GM18526 (cell line): ENCODE results near the gene ZNF263.

Source experiments
- POLR2A ChIP-seq: IDR thresholded peaks from 3 replicates; pipeline ENCODE4 v1.6.1; 2011; ENCODE audit not compliant: insufficient read length; ENCODE audit errors: extremely low read depth

The ZNF263 gene

DNA sequence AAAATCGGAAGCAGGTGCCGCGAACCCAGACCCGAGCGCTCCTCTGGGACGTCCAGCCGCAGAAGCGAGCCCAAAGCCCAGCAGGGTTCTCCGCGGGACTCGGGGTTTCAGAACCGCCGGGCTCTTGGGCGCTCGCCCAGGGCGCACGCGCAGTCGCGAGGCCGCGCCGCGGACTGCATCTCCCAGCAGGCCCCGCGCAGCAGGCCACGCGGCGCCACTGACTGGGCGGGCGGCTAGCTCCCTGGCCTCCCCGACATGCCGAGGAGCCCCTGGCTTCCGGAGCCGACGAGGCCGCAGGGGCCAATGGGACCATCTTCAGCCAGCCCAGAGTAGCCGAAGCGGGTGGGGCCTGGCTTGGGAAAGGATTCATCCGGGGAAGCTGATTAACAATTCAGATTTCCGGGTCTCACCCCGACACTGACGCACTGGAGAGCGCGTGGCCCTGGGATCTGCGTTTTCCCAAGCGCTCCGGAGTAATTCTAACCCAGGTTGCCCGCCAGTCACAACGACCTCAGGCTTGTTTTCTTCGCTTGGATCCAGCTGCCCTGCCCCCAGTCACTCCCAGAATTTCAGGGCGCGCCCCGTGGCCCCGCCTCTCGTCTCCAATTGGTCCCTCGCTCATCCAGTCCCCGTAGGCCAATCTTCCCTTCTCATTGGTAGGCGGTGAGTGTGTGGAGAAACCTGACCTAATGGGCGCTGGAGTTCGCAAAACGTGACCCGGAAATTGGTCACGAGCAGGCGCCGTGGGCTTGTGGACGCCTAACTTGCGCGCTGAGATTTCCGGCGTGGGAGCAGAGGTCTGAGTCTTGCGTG is at the start of gene ZNF263:
Gene ZNF263, plus strand, starts transcription at position 762 of the 813 bp plus-strand sequence. CDS start 328 bp downstream, outside the sequence.
- peak; percentile 64 for TF ChIP-seq POLR2A

DNA sequence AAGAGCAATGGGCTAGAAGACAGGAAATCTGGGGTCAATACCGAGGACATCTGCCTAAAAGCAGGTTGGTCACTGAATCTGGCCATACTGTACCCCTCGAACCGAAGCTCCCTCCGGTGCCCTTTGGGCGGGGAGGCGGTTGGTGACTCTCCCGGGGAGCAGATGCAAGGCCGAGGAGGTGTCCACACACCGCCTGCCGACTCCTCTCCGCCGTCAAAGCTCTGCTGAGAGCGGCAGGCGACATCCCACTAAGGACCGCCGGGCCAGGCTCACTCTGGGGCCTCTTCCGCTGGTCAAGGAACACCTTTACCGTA is 48.8 kb upstream of the ZNF263 start:
- no peak for TF ChIP-seq POLR2A

DNA sequence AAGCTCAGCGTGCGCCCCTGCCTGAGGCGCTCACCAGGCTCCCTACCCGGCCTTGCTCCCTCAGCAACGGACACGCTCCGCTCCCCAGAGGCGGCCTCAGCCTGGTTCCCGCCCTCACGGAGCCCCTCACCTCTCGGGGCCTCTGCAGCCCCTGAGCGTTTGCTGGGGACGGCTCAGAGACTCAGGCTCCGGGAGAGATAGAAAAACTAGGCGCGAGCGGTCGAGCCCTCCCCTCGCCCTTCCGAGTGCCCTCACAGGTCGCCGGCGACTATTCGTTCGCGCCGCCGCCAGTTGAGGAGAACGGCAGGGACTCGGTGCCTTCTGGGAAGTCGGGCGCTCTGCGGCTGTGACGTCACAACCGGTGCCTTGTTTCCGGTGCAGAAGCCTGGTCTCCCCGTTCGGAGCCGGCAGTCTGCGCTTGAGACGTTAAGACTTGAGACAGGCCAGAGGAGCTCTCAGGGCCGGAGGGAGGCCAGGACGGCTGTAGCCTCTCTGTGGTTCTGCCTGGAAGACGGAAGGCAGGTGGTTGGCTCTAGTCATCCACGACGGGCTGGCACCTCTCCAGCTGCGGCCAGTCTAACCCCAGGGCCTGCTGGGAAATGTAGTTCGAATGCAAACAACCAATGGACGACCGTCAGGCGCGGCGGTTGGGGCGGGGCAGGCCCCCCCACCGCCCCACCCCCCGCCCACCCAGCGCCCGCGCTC is 48.3 kb upstream of the ZNF263 start, which contains the start of gene ZNF200:
Gene ZNF200, minus strand, starts transcription at position 302 of the 705 bp plus-strand sequence. CDS start 1,403 bp downstream, outside the sequence.
- TF ChIP-seq POLR2A: peak; percentile 92

DNA sequence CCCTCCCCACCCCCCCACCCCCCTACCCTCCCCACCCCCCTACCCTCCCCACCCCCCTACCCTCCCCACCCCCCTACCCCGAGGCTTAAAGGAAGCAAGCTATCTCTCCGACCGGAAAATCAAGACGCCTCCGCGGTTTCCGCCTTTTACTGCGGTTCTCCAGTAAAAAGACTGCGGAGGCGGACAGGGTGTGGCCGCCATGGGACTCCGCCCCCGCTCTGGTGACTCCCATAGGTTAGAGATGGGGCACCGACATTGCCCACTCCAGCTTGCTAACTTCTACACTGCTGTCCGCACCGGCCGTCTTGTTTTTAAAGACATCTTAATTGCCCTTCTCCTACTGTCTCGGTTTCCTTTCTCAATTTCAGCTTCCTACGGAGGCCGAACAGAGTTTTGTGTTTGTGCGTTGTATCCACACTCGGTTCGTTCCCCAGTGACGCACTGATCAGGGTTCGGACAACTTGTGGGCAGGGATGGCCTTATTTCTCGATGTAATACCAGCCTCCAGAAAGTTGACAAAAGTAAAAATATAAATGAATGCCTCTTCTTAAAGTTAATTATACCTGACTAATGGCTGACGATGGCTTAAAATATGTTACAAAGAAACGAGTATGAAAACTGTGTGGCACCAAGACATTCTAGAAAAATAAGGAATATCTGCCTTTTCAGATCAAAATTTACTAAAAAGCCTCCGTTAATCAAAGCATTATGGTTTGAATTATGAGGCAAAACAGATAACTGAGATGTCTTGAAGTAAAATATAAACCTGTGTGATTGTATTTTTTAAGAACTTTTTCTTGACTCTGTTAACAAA is 47.2 kb upstream of the ZNF263 start:
- no peak for TF ChIP-seq POLR2A

DNA sequence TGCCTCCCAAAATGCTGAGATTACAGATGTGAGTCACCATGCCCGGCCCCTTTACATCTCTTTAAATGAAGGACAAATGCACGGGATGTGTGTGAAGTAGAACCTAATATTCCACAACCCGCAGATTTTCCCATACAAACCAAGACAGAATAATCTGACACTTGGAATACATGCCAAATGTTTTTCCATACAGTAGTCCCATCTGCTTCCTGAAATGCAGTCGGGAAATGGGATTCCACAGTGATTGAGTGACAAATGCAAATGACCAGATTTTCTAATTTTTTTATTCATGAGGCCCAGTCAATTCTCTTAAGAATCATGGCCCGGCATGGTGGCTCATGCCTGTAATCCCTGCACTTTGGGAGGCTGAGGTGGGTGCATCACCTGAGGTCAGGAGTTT is 41.5 kb upstream of the ZNF263 start:
- TF ChIP-seq POLR2A: no peak

DNA sequence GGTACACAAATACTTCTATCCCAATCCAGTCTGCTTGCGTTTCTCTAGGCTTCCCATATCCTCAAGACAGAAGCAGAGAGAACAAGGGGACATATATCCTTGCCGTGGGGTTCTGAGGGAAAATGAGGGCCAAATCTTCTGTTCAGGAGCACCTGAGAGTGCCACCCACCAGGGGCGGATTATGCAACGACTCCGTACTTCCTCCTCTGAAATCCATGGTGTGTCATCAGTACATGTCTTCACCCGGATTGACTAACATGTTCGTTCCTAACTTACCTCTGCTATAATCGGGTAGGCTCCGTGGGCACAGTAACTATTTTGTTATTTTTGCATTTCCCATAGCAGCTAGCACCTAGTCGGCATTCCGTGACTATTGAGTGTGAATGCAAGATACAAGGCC is 40.6 kb upstream of the ZNF263 start:
- TF ChIP-seq POLR2A: no peak

DNA sequence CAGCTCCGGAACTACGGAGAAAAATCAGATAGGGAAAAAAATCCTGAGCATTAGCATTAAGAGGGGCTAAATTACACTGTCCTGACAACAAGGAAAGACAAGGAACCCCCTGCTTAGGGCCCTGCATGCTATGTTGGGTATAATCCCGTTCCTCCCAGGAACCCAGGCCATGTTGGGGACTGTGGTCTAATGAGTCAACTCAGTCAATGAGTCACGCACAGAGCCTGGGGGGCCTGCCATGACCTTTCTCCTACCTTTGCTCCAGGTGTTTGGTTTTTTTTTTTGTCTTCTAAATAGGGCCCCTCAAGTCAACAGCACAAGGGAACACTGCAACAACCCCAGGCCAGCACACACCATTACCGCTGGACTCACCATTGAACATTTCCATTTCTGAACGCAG is 39.4 kb upstream of the ZNF263 start:
- TF ChIP-seq POLR2A: no peak

DNA sequence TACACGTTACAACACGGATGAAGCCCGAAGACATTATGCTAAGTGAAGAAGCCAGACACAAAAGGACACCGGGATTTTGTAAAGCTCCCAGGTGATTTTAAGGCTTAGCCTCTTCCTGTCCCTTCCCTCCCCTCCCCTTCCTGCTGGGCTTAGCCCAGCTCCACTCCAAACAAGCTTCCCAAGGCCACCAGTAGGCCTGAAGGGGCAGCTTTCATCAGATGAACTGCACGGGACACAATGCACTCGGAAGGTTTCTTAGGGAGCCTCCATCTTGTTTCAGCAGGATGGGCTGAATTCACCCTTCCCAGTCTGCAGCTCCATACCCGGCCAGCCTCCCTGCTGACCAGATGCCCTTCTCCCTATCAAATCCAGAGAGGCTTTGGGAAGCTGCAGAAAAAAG is 37.3 kb upstream of the ZNF263 start:
- TF ChIP-seq POLR2A: no peak

DNA sequence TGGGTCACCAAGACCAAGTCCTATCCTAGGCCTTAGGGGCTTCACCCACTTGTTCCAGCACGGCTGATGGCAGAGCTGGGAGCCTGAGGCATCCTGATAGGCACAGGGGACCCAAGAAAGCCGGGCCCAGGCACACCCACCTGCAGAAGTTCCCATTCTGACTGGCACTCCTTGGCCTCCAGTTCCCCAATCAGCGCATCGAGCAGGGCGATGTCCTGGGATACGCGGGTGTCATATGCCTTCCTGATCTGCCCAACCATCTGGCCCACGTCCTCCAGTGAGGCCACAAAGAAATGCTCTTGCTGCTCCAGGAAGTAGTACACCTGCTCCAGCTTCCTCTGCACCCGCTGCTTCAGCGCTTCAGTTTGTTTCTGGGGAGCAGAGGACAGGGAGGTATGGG is 36.4 kb upstream of the ZNF263 start:
- TF ChIP-seq POLR2A: no peak

DNA sequence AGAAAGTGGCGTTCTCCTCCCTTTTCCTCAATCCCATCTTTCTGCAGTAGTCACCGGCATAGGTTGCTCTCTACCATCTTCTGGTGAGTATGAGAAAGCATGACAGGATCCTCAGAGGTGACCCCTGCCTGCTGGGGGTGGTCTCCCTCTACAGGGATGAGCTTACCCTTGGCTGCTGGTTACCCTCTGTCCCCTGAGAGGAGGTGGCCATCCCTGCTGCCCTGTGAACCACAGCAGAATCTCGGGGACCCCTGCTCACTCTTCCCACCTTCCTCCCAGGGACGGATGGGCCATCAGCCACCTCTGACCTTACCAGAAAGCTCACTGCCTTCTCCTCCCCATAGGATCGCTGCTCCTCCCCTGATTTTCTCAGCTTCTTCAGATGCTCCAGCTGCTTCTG is 34.7 kb upstream of the ZNF263 start:
- TF ChIP-seq POLR2A: no peak

DNA sequence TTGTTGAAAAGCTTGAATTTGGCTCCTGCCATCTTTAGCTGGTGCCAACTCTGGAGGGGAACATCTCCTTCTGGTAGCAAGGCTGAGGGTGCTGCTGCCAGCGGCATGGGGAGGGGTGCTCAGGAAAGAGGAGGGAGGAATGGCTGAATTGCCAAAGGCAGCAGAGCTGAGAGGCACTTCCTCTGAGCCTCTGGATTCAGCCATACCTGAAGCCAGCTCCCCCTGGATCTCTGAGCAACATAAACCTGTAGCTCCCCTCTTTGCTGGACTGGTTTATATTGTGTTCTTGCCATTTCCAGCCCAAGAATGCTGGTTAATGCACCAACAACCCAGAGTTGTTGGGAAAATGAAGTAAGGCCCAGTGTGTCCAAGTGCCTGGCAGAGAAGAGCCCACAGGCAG is 34.3 kb upstream of the ZNF263 start:
- no peak for TF ChIP-seq POLR2A

DNA sequence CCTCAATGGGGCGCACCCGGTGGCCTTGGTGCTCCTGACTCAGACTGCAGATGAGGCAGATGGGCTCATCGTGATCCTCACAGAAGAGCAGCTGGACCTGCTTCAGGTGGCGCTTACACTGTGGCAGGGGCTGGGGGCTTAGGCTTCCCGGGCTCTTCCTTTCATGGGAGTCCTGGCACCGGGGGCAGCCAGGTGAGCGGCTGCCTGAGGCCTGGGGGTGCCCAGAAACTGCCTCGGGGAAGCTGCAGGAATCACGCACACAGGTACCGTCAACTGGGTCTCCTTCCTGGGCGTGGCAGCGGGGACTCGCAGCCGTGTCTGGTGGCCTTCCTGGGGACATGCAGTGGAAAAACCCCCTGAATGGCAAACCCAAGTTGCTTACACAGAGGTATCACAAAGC is 33.8 kb upstream of the ZNF263 start:
- TF ChIP-seq POLR2A: no peak

DNA sequence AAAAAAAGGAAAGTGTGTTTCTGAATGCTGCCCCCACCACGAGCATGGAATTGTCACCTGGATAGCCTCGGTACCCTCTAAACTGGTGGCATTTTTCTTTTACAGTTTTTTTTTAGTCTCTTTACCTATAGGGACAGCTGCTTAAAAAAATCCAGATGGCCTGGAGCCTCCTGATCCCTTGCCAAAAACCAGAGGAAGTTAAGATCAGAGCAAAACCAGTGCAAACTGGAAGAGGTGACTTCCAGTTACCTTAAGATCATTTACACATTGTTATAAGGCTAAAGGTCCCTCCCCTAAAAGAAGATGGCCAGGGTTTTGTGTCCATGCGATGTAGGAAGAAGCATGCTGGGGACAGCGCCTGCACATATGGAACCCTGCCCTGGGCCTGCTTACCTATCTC is 30.3 kb upstream of the ZNF263 start:
- TF ChIP-seq POLR2A: no peak

DNA sequence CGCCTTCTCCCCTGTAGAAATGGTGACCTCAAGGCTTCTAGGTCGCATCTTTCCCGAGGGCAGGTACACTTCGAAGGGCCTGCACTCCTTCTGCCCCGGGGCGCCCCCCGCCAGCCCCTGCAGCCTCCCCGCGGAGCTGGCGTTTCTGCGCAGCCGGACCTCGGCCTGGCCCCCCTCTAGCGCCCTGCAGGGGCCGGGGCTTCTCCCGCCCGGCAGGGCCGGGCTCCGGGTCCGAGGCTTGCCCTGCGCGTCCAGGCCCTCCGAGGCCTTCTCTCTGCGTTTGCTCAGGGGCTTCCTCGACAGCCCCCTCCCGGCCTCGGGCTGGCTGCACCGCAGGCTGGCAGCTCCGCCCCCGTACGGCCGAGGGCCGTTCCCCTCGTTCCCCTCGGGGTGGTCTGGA is 29.0 kb upstream of the ZNF263 start:
- TF ChIP-seq POLR2A: no peak

DNA sequence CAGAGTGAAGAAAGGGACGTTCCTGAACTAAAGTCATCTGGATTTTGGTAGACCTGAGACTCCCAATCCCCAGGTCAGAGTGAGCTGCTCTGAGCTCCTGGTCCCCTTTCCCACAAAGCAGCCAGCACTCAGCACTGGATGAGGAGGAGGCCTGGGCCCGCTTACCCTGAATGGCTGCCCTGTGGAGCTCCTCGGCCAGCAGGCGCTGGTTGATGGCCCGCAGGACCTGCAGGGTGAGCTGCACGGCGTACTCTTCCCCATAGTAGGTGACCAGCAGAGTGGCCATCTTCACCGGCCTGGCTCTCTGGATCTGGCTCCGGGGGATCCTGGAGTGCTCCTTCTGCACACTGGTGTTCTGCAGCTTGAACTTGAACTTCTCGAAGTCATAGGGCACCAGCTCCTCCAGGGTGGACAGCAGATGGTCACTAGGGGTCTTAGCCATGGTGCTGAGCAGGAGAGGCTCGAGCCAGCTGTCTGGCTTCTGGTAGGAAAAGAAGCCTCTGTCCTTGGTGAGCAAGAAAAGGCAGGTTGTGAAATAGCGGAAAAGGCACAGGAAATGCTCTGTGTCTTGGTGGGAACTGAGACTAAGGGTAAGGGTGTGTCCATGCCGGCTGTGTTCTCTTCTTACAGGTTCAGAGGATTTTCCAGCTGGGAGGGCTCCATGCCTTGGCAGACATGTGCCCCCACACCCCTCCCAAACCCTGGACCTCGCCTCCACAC is 27.0 kb upstream of the ZNF263 start, which contains the start of gene MEFV:
Gene MEFV, minus strand, starts transcription at position 488 of the 720 bp plus-strand sequence. Its CDS starts 46 bp downstream, at position 442.
- TF ChIP-seq POLR2A: no peak
